ENCODE data around the gene CRIP2.

The CRIP2 gene

GRCh38 chr14:105467249-105467941, 7.2 kb upstream of the CRIP2 start:
- TF ChIP-seq CTCF (conservative IDR thresholded peaks at IDR 0.05; ENCODE audit: control insufficient read depth, insufficient read depth, low read depth, low read length) = no peak
- DNase-seq (ENCODE audit: low read depth) = no peak
- no peak overlapping the region for H3K4me3 ChIP-seq (ENCODE audit: control insufficient read depth, low read depth, low read length)

- no peak overlapping the region for H3K4me3 ChIP-seq (ENCODE audit: control insufficient read depth, low read depth, low read length)
- no peak for DNase-seq (ENCODE audit: low read depth)
- TF ChIP-seq CTCF (conservative IDR thresholded peaks at IDR 0.05; ENCODE audit: control insufficient read depth, insufficient read depth, low read depth, low read length) = no peak
These were observed 6.6 kb upstream of the CRIP2 start for GRCh38 chr14:105467942-105468471.

- no peak for DNase-seq (ENCODE audit: low read depth)
- TF ChIP-seq CTCF (conservative IDR thresholded peaks at IDR 0.05; ENCODE audit: control insufficient read depth, insufficient read depth, low read depth, low read length) = no peak
- no peak overlapping the region for H3K4me3 ChIP-seq (ENCODE audit: control insufficient read depth, low read depth, low read length)
These were observed 5.9 kb upstream of the CRIP2 start for GRCh38 chr14:105468621-105469241.

- no peak for TF ChIP-seq CTCF (conservative IDR thresholded peaks at IDR 0.05; ENCODE audit: control insufficient read depth, insufficient read depth, low read depth, low read length)
- no peak overlapping the region for H3K4me3 ChIP-seq (ENCODE audit: control insufficient read depth, low read depth, low read length)
- no peak for DNase-seq (ENCODE audit: low read depth)
These were observed 4.9 kb upstream of the CRIP2 start for GRCh38 chr14:105469456-105470349.

GRCh38 chr14:105470350-105471296, 4.0 kb upstream of the CRIP2 start:
- no peak for DNase-seq (ENCODE audit: low read depth)
- TF ChIP-seq CTCF (conservative IDR thresholded peaks at IDR 0.05; ENCODE audit: control insufficient read depth, insufficient read depth, low read depth, low read length) = no peak
- H3K4me3 ChIP-seq (ENCODE audit: control insufficient read depth, low read depth, low read length) = no peak overlapping the region
